HCT116 (cell line): ENCODE results near the gene ERC1.

Source experiments
- CTCF ChIP-seq, 3 experiments: fragments of 200-600 bp in 1 of 3; sonication (generic) in 1 of 3; IDR thresholded peaks in 2 of 3; conservative IDR thresholded peaks in 1 of 3; 2 replicates each; pipeline ENCODE4 v1.5.1; 2012 to 2017; ENCODE audit warnings: low read depth in 2 of 3, low read length in 2 of 3, antibody characterized with exemption in 1 of 3, borderline replicate concordance in 1 of 3, control low read depth in 1 of 3, mild to moderate bottlenecking in 1 of 3, mixed read lengths in 1 of 3, mixed run types in 1 of 3, moderate library complexity in 1 of 3; ENCODE audit not compliant: insufficient read depth in 1 of 3
- POLR2A ChIP-seq: IDR thresholded peaks from 2 replicates; pipeline ENCODE4 v1.7.0; 2011; ENCODE audit warnings: borderline replicate concordance; ENCODE audit not compliant: insufficient read depth, insufficient read length; ENCODE audit errors: extremely low read depth

GRCh38 chr12:1375323-1375722 is 384.3 kb downstream of the ERC1 start:
- TF ChIP-seq POLR2A (no peak), CTCF (IDR thresholded peaks at IDR 0.05 in 2 of 3, conservative IDR thresholded peaks at IDR 0.05 in 1 of 3; ENCODE audit: borderline replicate concordance in 1 of 3, insufficient read depth in 1 of 3, low read depth in 2 of 3, low read length in 2 of 3) (no peak)
